Parathyroid adenoma (tissue), 2 donors: ENCODE measurements around the gene EHBP1L1.

Experiments used
- H2AFZ ChIP-seq: fragments of 300-600 bp; sonication (generic); one replicate; pipeline ENCODE4 v1.7.0; 2017; ENCODE audit warnings: antibody characterized with exemption, mild to moderate bottlenecking
- H3K27ac ChIP-seq: fragments of 300-600 bp; sonication (generic); one replicate; pipeline ENCODE4 v1.7.0; 2017
- H3K27me3 ChIP-seq: fragments of 300-600 bp; sonication (generic); one replicate; pipeline ENCODE4 v1.7.0; 2017; ENCODE audit warnings: low read length; ENCODE audit not compliant: control insufficient read depth, insufficient read depth
- H3K36me3 ChIP-seq: fragments of 300-600 bp; sonication (generic); one replicate; pipeline ENCODE4 v1.7.0; 2017; ENCODE audit warnings: low read length; ENCODE audit not compliant: control insufficient read depth, insufficient read depth
- H3K4me1 ChIP-seq: fragments of 300-600 bp; sonication (generic); one replicate; pipeline ENCODE4 v1.7.0; 2017; ENCODE audit warnings: control low read depth
- H3K4me2 ChIP-seq: fragments of 300-600 bp; sonication (generic); one replicate; pipeline ENCODE4 v1.7.0; 2017; ENCODE audit warnings: low read length
- H3K4me3 ChIP-seq: fragments of 300-600 bp; sonication (generic); one replicate; pipeline ENCODE4 v1.7.0; 2017; ENCODE audit warnings: low read depth, low read length
- H3K79me2 ChIP-seq: fragments of 300-600 bp; sonication (generic); one replicate; pipeline ENCODE4 v1.7.0; 2017; ENCODE audit warnings: control low read depth
- H3K9ac ChIP-seq: fragments of 300-600 bp; sonication (generic); one replicate; pipeline ENCODE4 v1.7.0; 2017; ENCODE audit warnings: mild to moderate bottlenecking
- H3K9me3 ChIP-seq: fragments of 300-600 bp; sonication (generic); one replicate; pipeline ENCODE4 v1.7.0; 2017; ENCODE audit warnings: low read length; ENCODE audit not compliant: control insufficient read depth
- CTCF ChIP-seq: fragments of 300-600 bp; sonication (generic); IDR thresholded peaks from one replicate; pipeline ENCODE4 v1.7.0; 2017; ENCODE audit warnings: antibody characterized with exemption, mild to moderate bottlenecking
- donor health status: primary hyperparathyroidism.

The EHBP1L1 gene

GRCh38 chr11:65611028-65611757 is 35.3 kb downstream of the EHBP1L1 start:
- no peak overlapping the region for H3K4me3 ChIP-seq
- no peaks in the 10 kb centered on the region for H3K4me1 ChIP-seq
- no peak for TF ChIP-seq CTCF
- no peaks in the 10 kb centered on the region for H3K9me3 ChIP-seq
- no peak overlapping the region for H3K4me2 ChIP-seq
- H3K27ac ChIP-seq: peak overlapping the region; percentile 54
- H3K36me3 ChIP-seq: no peaks in the 10 kb centered on the region
- H3K79me2 ChIP-seq: no peaks in the 10 kb centered on the region
- H3K27me3 ChIP-seq: no peaks in the 10 kb centered on the region
- no peak overlapping the region for H3K9ac ChIP-seq
- H2AFZ ChIP-seq: no peak overlapping the region

- peaks cover 5% of the 10 kb centered on the region for H3K4me1 ChIP-seq
- no peak for TF ChIP-seq CTCF
- H3K36me3 ChIP-seq: no peaks in the 10 kb centered on the region
- H3K27ac ChIP-seq: no peak overlapping the region
- H3K4me2 ChIP-seq: peak overlapping the region; percentile 85
- no peak overlapping the region for H3K9ac ChIP-seq
- H2AFZ ChIP-seq: no peak overlapping the region
- peak overlapping the region; percentile 27 for H3K4me3 ChIP-seq
- no peaks in the 10 kb centered on the region for H3K9me3 ChIP-seq
- no peaks in the 10 kb centered on the region for H3K79me2 ChIP-seq
- H3K27me3 ChIP-seq: no peaks in the 10 kb centered on the region
Measured at GRCh38 chr11:65611758-65612603, 36.1 kb downstream of the EHBP1L1 start.

- Histone ChIP-seq H3K27me3 (no peaks in the 10 kb centered on the region), H2AFZ (no peak overlapping the region), H3K79me2 (no peaks in the 10 kb centered on the region), H3K4me3 (peak overlapping the region; percentile 27), H3K4me1 (peaks cover 5% of the 10 kb centered on the region), H3K4me2 (peak overlapping the region; percentile 85), H3K9me3 (no peaks in the 10 kb centered on the region), H3K9ac (no peak overlapping the region), H3K27ac (no peak overlapping the region), H3K36me3 (no peaks in the 10 kb centered on the region)
- no peak for TF ChIP-seq CTCF
Measured at GRCh38 chr11:65612691-65613090, 36.8 kb downstream of the EHBP1L1 start.

GRCh38 chr11:65613091-65613928 is 37.5 kb downstream of the EHBP1L1 start:
- Histone ChIP-seq H3K4me2 (peak overlapping the region; percentile 85), H3K27ac (peak overlapping the region; percentile 80), H2AFZ (peak overlapping the region; percentile 59), H3K4me3 (peak overlapping the region; percentile 77), H3K9me3 (no peaks in the 10 kb centered on the region), H3K36me3 (no peaks in the 10 kb centered on the region), H3K4me1 (peaks cover 5% of the 10 kb centered on the region), H3K27me3 (no peaks in the 10 kb centered on the region), H3K9ac (no peak overlapping the region), H3K79me2 (no peaks in the 10 kb centered on the region)
- TF ChIP-seq CTCF: no peak
